Right renal pelvis (tissue), 4 donors: ENCODE results near the gene ANO7. TPM values are rescaled to one million over a fixed set of nuclear protein-coding genes. Genes with fewer than 3 reads are reported as not detected.

ENCODE experiments used
- DNase-seq, 4 donors: peaks; one replicate each; pipeline ENCODE4 v3.0.0-alpha.2; 2013; ENCODE audit warnings: low read depth in 4 of 4, low spot score in 3 of 4, missing footprints in 1 of 4
- polyA plus RNA-seq, 4 donors: library from polyadenylated mRNA; unstranded; fragments of 120-200 nt; gene quantifications; one replicate each; pipeline ENCODE4 v1.2.1, GENCODE V29; 2013; ENCODE audit not compliant: insufficient read length in 4 of 4

ANO7 gene
- polyA plus RNA-seq, 4 donors = 1.1 to 2.6 (median 2.0) TPM

DNA sequence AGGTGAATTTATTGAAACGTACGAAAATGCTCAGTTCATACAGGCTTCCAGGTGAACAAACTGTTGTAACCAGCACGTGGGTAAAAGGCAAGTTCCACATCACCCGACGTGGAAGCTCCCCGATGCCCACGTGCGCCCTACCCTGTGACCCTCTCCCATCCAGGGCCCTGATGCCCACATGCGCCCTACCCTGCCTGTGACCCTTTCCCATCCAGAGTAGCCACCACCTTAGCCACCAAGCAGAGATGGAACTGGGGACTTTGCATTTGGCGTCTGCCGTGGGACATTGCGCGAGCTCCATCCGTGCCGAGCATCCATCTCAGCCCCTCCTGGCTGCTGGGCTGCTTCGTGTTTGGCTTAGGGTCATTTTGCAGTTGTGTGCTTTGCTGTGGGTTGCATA is 37.5 kb downstream of the ANO7 start:
- no peak for DNase-seq

DNA sequence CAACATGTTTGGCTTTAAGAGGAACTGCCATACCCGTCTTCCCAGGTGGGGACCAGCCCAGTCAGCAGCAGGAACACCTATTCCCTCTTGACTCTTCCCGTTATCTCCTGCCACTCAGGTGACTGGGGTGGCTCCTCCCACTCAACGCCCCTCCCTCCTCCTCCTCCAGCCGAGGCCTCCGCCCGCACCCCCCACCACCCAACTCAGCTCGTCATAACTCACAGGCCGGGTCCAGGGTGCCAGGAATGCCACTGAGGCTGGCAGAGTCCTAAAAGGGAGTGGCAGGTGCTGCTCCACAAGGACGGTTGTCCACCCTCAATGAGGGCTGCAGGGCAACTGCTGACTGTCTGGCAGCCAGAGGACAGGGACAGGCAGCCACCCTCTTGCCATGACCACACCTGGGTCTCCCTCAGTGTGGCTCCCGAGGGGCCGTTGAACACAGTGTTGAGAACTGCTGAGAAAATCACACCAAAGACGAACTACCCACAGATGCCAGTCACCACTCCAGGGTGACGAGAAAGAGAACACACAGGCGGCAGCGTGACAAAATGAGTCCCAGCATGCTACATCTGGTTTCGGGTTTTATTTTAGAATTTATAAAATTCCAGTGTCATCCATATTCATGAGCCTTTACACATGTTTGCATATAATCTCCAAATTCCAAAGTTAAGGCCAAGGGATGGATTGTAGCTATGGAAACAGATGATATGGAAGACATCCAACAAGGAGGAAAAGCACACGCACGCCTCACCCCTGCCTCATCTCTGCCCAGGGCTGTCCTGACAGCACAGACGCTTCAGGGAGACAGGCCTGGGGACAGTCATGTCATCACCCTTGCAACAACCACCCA is 38.5 kb downstream of the ANO7 start:
- peak in 1 of 4 donors; percentile 20 for DNase-seq

DNA sequence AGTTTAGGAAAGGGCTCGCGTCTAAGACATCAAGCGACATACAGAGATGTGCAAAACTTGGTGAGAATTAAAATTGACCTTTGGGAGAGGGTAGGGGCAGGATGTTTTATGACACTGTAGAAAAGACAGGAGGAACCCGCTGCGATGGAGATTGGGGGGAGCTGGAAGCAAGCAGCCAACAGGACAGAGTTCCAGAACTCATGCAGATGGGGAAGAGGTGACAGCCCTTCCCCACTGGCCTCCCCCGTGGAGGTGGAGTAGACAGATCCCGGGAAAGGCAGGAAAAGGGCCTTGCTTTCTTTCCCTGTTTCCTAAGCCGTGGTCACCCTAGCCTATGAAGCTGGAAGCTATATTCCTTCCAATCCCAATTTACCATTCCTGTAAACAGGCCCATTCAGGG is 39.1 kb downstream of the ANO7 start:
- DNase-seq = no peak

DNA sequence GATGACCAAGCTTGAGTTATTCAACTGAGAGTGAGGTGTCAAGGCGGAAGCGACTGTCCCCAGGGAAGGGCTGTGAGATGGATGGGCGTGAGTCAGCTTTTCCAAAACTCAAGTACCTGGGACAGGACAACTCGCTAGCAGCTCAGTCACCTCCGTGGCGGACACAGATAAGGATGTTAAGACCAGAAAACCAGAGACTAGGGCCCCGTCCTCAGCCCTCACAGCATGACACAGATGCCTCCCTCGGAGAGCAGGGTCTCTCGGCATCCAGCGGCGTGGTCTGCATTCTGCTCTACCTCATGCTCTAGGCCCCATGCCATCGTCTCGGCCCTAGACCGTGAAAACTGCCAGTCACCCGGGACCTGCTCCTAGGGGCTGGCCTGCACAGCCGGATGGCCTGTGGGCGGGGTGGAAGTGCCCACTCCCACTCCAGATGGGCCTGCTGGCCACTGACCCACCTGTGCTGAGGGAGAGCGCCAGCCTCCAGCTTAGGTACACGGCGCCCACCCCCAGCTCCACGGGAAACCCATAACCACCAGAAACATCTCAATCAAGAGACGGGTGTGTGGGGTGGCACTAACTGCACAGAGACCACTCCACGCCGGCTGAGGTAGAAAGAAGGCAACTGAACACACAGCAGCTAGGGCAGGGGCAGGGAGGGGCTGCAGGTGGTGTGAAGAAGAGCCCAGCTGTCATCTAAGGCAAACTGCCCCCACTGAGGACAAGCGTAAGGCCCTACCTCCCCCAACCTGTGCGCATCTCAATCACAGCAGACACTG is 39.8 kb downstream of the ANO7 start:
- no peak for DNase-seq

DNA sequence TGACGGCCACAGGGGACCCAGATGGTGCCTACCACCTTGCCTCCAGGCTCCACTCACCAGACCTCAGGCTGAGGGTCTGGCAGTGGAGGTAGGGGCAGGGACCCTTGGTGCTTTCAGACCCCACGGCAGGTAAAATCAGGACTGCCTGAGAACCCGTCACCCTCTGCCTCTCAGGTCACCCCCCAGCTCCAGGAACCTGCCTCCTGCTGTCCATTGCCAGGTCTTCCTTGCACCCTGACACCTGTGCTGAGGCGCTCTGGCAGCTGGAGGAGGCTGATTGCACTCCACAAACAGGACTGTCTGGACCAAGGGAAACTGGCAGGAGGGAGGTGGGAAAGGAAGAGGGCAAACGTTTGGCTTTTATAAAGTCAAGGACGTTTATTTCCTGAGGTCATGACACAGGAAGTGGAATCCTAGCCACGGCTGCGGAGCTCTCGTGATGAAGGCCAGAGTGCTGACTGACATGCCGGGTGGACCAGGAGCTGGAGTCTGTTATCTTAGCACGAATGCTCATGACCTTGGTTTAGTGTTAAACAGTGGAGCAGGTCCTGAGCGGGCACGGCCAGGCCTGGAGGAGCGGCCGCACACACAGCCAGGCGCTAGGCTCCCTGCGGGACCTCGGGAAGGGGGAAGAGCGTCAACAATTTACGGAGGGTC is 40.5 kb downstream of the ANO7 start:
- DNase-seq = no peak

DNA sequence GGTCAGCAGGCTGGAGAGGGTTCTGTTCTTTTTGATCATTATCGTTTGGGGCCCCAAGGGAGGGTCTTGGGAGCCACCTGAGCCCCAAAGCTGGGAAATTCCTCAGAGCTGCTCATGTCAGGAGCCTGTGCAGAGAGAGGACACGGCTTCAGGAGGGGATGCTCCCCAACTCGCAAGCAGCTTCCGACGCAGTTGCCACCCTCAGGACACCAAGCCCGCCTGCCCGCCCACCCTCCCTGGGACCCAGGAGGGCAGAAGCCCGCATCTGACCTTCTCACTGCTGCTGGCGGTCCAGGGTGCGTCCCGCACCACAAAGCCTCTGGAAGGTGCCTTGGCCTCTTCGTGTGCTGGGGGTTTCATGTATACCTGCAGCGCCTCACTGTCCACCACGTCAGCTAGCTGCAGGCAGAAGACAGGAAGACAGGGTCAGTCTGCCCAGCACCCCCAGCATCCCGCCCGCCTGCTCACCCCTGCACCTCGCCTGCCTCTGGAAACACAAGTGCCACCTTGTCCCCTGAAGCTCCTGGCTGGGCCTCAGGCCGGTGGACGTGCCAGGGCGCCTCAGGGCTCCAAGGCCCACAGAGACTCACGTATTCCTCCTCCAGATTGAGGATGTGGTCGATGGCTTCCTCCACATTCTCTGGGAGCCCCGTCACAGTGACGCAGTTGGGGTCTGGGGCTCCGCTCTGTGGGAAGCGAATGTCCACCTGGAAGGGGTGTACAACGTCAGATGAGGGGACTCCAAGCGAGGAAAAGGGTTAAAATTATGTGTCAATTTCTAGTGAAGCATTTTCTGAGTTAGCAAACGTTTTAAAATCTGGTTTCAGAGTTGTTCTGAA is 41.3 kb downstream of the ANO7 start:
- DNase-seq = no peak

DNA sequence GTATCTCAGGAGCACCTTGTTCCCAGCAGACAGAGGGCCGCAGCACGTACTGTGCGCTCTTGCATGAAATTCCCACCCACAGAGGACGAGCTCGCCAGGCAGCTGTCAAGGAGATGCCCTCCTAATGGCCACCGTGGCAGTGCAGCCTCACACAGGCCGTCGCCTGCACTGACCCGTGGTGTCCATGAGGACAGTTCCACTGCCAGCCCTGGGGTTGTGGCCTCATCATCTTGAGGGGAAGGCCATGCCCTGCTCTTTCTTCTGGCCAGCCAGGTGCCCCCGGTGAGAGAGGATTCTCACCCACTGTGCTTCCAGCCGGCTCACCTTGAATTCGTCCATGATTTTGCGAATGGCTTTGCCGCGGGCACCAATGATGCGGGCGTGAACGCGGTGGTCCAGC is 42.0 kb downstream of the ANO7 start:
- no peak for DNase-seq

DNA sequence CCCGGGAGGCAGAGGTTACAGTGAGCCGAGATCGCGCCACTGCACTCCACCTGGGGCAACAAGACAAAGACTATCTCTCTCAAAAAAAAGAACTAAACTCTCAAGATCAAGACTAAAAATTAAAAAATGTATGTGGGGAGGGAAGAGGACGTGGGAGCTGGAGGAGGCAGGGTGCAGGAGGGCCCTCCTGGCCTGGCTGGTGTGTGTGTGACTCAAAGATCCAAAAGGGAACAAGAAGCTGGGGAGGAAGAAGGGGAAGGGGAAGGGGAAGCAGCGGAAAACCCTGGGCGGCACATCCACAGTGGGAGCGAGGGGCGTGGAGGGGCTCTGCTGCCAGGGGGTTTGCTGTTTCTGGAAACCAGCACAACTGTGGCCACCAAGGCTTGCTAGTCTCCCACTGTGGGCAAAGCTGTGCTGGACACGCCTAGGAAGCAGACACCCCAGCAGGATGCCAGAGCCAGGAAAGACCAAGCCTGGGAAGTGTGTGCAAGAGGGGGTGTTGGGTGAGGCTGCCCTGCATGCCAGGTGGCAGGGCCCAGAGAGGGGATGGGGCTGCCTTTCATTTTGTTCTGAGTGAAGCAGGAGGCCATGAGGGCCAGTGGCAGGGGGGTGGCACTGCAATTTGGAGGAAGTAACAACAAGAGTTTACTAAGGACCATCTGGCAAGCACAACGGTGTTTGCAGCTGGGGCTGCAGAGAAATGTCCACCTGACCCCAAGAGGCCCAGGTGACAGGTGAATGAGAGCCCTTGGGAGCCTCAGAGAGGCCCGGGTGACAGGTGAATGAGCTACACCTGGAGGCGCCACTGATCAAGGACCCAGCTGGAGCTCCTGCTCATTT is 44.5 kb downstream of the ANO7 start:
- no peak for DNase-seq

DNA sequence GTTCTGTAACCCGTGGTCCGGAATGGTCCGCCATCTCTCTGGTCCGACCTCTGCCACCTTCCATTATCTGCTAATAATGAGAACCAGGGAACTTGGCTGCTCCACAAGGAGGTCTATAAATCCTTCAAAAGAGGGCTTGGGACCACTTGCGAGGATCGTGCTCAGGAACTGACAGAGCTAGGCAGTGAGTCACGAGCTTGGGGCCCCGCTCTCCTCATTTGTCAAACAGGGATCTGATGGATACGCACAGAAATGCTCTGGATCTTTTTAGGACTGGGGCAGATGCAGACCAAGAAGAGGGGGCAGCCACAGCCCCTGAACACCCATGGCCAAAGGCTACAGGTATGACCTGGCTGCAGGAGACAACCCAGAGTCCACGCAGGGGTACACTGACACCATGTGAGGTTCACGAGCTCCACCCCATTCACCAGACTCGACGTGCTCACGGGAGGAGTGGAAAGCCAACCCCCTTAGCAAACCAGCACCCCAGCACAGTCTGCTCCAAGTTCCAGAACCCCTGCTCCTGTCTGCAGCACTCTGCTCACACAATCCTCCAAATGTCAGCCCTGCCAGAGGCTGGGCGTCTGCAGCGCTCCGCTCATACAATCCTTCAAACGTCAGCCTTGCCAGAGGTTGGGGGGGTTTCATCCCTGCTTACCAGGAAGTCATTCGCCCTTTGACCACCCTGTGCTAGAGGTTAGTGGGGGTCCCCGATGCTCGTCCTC is 45.8 kb downstream of the ANO7 start:
- no peak for DNase-seq

DNA sequence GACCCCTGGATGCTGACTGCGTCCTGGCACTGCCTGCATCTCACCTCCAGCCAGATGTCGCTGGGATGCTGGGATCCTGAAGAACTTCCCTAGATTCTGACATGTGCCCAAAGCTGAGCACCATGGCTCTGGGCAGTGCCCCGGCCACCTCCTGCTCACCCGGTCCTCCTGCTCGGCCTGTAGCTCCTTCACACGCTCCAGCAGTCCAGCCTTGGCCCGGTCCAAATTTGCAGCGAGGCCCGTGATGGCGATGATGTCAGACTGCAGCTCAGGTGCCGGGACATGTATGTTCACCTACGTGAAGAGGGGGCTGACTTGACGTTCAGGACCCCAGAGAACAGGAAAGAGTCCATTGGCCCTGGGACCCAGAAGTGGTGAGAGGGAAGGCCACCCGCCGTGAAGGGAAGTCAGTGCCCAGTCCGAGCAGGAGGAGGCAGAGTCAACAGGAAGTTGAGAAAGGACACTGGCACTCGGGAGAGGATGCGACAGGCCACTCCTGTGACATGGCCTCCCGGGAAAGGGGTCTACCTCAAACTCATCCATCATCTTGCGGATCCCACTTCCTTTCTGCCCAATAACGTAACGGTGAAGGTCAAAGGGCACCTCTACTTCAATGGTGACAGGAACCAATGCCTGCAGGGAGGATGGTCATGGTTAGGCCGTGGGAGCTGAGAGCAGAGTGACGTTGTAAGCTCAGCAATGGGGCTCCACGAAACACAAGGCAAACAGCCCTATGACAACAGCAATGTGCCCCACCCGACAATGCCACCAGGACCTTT is 46.7 kb downstream of the ANO7 start:
- DNase-seq = no peak

DNA sequence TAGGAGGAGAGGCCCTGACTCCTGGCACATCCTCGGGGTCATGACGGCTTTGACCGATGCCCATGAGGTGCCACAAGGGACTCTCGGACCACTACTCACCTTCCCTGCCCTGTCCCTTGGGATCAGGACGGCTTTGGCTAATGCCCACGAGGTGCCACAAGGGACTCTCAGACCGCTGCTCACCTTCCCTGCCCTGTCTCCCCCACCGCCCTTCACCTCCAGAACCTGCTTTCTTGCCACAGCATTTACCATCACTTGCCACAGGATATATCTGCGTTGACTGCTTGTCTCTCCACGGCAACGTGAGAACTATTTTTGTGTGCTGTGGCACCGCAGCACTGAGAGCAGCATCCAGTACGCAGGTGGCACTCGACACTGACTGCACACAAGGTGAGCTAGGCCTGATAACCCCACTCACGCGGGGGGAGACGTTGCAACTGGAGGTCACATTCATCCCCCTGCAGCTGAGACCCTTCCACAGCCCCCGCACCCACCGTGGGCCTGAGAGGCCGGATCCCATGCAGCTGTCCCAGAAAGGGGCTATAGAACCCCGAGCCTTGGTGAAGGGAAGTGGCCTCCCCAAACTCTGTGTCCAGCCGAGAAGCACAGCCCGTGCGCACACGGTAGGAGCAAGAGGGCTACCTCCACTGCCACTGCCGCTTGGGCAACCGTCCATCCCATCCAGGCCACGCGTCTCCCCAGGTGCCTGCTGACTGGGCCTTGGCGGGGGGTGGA is 47.5 kb downstream of the ANO7 start:
- no peak for DNase-seq

DNA sequence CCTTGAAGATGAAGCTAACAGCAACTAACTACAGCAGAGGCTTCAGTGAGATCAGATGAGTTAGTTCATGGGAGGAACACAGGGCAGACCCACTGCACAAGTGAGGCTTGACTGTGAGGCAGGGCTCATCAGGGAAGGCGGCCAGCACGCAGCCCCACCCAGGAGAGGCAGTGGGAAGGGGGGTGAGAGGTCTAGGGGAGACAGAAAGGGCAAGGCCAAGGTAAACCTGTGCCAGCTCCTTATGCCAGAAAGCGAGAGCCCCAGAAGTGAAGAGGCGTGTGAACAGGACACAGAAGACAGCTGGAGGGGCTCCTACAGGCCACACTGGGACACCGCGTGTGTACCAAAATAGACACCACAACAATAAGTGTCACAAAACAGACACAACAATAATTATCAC is 48.6 kb downstream of the ANO7 start:
- DNase-seq = no peak

DNA sequence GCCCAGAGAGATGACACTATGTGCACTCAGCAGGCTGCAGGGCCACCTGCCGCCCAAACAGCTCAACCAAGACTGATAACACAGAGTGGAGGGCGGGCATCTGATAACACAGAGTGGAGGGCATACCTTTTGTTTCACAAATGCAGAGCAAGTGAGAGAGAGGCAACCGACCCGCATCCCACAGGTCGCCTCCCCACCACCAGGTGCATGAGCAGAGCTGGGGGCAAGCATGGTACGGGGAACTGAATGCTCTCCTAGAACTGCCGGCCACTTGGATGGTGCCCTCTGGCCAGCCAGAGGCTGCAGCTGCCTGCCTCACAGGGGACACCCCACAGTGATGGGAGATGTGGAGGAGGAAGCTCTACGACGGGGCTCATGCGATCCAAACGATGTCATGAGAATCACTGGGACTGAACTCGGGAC is 49.5 kb downstream of the ANO7 start:
- no peak for DNase-seq

DNA sequence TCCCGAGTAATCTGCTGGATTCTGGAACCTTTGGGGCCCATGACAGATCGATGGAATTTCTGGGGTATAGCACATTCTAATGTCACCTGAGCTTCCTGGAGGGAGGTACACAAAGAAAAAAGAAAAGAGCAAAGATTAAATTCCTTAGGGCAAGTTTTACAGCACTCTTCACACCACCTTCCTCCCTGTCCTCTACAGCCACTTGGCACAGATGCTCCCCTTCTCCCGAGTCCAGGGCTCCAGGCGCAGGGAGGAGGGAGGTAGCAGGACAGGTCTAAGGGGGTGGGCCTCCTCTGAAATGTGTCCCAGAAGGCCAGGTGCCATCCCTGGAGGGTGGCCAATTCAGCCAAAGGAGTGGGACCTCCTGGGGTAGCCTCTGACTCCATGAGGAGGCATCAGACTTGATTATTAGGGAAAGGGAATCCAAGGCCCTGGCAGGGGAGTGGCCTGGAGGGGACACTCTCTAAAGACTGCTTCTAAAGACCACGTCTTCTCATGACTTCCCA is 50.3 kb downstream of the ANO7 start:
- DNase-seq = no peak

DNA sequence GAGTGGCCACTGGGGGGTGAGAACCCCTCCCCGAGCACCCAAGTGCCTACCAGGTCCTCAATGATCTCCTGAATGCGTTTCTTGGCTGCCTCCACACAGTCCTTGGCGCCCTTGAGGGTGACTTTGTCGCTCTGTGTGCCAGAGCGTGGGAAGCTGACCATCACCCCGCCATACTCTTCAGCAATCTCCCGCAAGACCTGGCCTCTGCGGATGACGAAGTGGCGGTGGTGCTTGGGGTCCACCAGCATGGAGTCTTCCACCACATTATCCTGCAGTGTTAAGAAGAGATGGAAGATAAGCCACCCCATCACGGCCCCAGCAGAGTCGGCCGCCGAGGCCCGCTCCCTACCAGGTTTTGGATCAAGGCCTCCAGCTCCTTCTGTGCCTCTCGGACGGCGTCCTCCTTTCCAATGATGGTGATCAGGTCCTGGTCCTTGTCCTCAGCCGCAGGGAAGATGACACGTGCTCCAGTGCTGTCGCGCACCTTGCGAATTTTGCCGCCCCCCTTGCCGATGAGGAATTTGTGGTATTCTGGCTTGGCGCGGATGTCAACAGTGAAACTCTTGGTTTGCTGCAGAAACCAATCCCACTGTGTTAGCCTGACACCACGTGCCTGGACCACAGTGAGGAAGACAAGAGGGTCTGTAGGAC is 51.2 kb downstream of the ANO7 start:
- DNase-seq = no peak

DNA sequence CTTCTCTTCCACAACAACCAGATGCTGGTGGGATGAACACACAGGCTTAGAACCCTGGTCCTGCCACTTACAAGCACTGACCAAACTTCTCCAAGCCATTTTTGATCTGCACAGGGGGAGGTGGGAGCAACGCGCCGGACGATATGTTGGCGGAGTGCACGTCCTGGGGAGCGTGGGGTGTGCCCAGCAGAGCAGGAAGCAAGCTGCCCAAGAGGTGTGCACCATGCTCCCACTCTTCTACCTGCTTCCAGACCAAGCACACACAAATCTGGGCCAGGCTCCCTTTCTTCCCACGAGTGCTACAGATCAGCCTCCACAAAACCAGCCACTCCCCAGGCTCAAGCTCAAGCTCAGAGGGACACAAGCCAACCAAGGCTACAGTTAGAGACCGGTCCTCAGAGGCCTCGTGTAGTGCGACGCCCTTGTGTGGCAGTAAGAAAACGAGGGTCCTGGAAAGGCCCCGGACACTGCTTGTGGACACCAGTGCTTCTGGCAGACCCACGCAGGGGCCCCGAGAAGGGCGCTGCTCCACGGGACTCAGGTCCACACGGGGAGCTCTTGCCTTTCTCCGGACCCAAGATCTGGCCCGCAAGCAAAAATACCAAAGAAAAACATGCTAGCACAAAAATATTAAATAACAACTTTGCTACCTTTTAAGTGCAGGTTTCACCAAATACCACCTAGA is 52.0 kb downstream of the ANO7 start:
- no peak for DNase-seq
